DOHH2 (cell line): ENCODE measurements around the gene TSC22D4.
A peak's percentile ranks its signal among the peaks of the same experiment; 100 is the strongest.

Experiments
- H3F3A ChIP-seq: fragments of 200-600 bp; sonication (generic), shearing (Covaris generic); 2 replicates; pipeline ENCODE4 v1.6.0; 2016; ENCODE audit warnings: antibody characterized with exemption, mild to moderate bottlenecking; ENCODE audit not compliant: control insufficient read depth, insufficient read depth
- H3K27ac ChIP-seq: fragments of 200-600 bp; sonication (generic); 2 replicates; pipeline ENCODE4 v1.5.1; 2014; ENCODE audit warnings: low read depth, mild to moderate bottlenecking, low read length, moderate library complexity
- H3K27me3 ChIP-seq: fragments of 200-600 bp; sonication (generic); 2 replicates; pipeline ENCODE4 v1.6.1; 2014; ENCODE audit warnings: mild to moderate bottlenecking, low read length, mixed read lengths; ENCODE audit not compliant: control insufficient read depth
- H3K36me3 ChIP-seq: fragments of 200-600 bp; sonication (generic); 2 replicates; pipeline ENCODE4 v1.6.1; 2014; ENCODE audit warnings: mild to moderate bottlenecking, low read length, moderate library complexity, mixed read lengths; ENCODE audit not compliant: control insufficient read depth
- H3K4me1 ChIP-seq: fragments of 200-600 bp; sonication (generic); 2 replicates; pipeline ENCODE4 v1.6.1; 2014; ENCODE audit warnings: mild to moderate bottlenecking, low read length, mixed read lengths; ENCODE audit not compliant: control insufficient read depth
- H3K4me2 ChIP-seq: fragments of 200-600 bp; sonication (generic); 2 replicates; pipeline ENCODE4 v1.6.0; 2014; ENCODE audit warnings: mild to moderate bottlenecking, low read length, moderate library complexity
- H3K4me3 ChIP-seq: fragments of 200-600 bp; sonication (generic); 2 replicates; pipeline ENCODE4 v1.5.1; 2014; ENCODE audit warnings: mild to moderate bottlenecking, low read length, mixed read lengths
- H3K79me2 ChIP-seq: fragments of 200-600 bp; sonication (generic); 2 replicates; pipeline ENCODE4 v1.6.1; 2014; ENCODE audit warnings: mild to moderate bottlenecking, low read length, mixed read lengths; ENCODE audit not compliant: control insufficient read depth
- H3K9me2 ChIP-seq: fragments of 200-600 bp; sonication (generic); replicated peaks from 2 replicates; pipeline ENCODE4 v1.6.1; 2014; ENCODE audit warnings: mild to moderate bottlenecking, low read length, mixed read lengths; ENCODE audit not compliant: control insufficient read depth
- H3K9me3 ChIP-seq: fragments of 200-600 bp; sonication (generic); 2 replicates; pipeline ENCODE4 v1.6.1; 2014; ENCODE audit warnings: antibody characterized with exemption, low read length, mixed read lengths; ENCODE audit not compliant: control insufficient read depth, insufficient read depth
- H4K20me1 ChIP-seq: fragments of 200-600 bp; sonication (generic); 2 replicates; pipeline ENCODE4 v1.6.0; 2014; ENCODE audit warnings: low read depth, mild to moderate bottlenecking, antibody characterized with exemption, low read length, moderate library complexity; ENCODE audit not compliant: control insufficient read depth, insufficient read depth
- EZH2phosphoT487 ChIP-seq: fragments of 200-600 bp; sonication (generic); IDR thresholded peaks from 2 replicates; pipeline ENCODE4 v1.6.1; 2017; ENCODE audit warnings: borderline replicate concordance, mild to moderate bottlenecking, antibody characterized with exemption, low read length, moderate library complexity, mixed read lengths
- TF ChIP-seq, protein P1 (sequence below): fragments of 200-600 bp; sonication (generic); IDR thresholded peaks from one replicate; pipeline ENCODE4 v1.5.1; 2014; ENCODE audit warnings: antibody characterized with exemption, mild to moderate bottlenecking, low read depth, low read length; ENCODE audit not compliant: poor library complexity, severe bottlenecking

TSC22D4 gene

DNA sequence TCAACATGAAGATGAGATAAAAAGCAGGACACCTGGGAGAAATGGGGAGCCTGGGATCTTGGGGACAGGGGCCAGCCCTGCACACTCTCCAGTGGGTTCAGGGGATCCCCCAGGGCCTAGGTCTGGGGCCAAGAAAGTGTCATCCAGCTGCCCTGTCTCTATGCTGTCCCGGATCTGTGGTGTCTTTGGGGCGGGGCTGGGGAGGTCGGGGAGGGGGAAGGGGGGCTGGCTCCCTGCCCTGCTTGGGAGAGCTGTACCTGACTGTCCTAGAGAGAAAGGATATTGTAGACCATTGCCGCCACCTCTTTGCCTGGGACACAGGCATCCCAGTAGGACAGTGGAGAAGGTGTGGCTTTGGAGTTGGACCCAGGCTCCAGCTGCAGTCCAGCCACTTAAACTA, 8.0 kb downstream of the TSC22D4 start:
- H3K27ac ChIP-seq, result no peak overlapping the region
- H3K4me2 ChIP-seq, result no peak overlapping the region
- H3K9me2 ChIP-seq, result no peaks in the 10 kb centered on the region
- H3K4me1 ChIP-seq, result peaks cover 38% of the 10 kb centered on the region
- H3K9me3 ChIP-seq, result no peaks in the 10 kb centered on the region
- H3K36me3 ChIP-seq, result peaks cover 76% of the 10 kb centered on the region
- H4K20me1 ChIP-seq, result peaks cover 16% of the 10 kb centered on the region
- H3K27me3 ChIP-seq, result no peaks in the 10 kb centered on the region
- peaks cover 21% of the 10 kb centered on the region for H3K79me2 ChIP-seq
- TF ChIP-seq EZH2phosphoT487, result no peak
- TF ChIP-seq, protein P1, sequence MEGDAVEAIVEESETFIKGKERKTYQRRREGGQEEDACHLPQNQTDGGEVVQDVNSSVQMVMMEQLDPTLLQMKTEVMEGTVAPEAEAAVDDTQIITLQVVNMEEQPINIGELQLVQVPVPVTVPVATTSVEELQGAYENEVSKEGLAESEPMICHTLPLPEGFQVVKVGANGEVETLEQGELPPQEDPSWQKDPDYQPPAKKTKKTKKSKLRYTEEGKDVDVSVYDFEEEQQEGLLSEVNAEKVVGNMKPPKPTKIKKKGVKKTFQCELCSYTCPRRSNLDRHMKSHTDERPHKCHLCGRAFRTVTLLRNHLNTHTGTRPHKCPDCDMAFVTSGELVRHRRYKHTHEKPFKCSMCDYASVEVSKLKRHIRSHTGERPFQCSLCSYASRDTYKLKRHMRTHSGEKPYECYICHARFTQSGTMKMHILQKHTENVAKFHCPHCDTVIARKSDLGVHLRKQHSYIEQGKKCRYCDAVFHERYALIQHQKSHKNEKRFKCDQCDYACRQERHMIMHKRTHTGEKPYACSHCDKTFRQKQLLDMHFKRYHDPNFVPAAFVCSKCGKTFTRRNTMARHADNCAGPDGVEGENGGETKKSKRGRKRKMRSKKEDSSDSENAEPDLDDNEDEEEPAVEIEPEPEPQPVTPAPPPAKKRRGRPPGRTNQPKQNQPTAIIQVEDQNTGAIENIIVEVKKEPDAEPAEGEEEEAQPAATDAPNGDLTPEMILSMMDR, result no peak
- H3F3A ChIP-seq, result peaks cover 8% of the 10 kb centered on the region
- no peak overlapping the region for H3K4me3 ChIP-seq

DNA sequence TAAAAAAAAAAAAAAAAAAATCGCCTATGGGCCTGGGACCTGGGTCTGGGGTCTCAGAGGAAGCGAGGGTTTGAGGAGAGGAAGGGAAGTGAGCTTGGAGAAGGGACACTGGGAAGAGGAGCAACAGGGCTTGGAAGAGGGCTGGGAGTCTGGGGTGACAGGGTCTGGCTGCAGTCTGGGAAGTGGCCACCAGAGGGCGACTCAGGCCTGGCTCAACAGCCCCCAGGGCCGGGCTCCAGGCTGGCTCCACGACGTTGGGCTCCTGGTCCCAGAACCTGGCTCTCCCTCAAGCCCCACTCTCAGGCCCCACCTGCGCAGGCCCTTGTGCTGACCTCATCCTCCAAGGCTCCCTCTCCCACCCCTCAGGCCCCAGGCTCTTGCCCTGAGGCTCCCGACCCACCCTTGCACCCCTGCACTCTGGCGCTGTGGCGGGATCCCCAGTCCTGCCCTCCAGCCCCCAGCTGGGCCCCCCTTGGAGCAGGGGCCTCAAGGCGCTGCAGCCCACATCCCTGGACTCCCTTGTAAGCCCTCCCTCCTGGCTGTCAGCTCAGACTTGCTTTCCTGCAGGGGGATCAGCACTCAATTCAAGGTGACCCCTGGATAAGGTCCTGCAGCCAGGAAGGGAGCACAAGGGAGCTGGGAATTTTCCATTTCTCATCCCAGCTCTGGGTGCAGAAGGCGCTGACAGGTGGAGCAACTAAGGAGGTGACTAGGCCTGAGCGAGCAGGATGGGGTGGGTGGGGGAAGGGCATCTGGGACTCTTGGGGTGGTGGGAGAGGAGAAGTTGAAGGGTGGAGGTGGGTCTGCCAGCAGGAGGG, 9.6 kb downstream of the TSC22D4 start:
- Histone ChIP-seq H3K4me3 (no peak overlapping the region), H3K27me3 (no peaks in the 10 kb centered on the region), H3K79me2 (peaks cover 5% of the 10 kb centered on the region), H3K9me3 (no peaks in the 10 kb centered on the region), H3F3A (peaks cover 8% of the 10 kb centered on the region), H4K20me1 (peaks cover 5% of the 10 kb centered on the region; the same call in 1 of the 2 replicates), H3K9me2 (no peaks in the 10 kb centered on the region), H3K36me3 (peaks cover 63% of the 10 kb centered on the region), H3K27ac (no peak overlapping the region), H3K4me2 (no peak overlapping the region), H3K4me1 (peaks cover 22% of the 10 kb centered on the region)
- no peak for TF ChIP-seq EZH2phosphoT487
- TF ChIP-seq, protein P1, result peak; percentile 93

DNA sequence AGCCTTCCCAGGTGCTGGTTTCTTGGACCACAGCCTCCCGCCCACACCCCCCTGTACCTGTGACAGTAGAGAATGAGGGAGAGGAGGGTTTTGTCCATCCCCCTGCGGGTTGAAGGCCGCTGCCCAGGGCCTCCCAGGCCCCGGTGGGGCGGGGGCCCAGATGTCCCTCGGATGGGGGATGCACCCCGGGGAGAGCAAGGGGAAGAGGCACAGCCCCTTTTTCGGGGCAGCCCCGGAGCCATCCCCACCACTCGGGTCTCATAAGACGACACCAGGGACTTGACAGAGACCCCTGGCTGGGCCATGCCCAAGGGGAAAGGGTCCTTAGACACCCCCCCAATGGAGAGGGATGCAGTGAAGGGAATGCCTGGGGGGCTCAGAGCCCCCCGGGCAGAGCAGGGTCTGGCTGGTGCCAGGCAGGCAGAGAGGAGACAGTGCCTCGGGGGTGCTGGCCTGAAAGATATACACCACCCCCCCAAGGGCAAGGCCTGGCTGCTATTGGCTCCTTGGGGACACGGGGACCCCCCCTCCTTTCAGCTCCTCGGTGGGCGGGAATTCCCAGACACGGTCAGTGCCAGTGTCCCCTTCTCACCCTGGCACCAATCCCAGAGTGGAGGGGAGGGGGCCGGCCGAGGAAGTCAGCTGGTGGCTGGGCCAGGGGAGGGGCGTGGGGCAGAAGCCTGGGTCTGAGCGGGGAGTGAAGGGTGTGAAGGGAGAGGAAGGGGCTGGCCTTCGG, 11.2 kb downstream of the TSC22D4 start:
- Histone ChIP-seq H3K4me1 (peaks cover 7% of the 10 kb centered on the region), H4K20me1 (no peaks in the 10 kb centered on the region), H3K79me2 (no peaks in the 10 kb centered on the region; the same call in 1 of the 2 replicates), H3K27me3 (no peaks in the 10 kb centered on the region), H3F3A (peaks cover 8% of the 10 kb centered on the region), H3K36me3 (peaks cover 60% of the 10 kb centered on the region), H3K9me2 (no peaks in the 10 kb centered on the region), H3K4me2 (no peak overlapping the region), H3K4me3 (no peak overlapping the region), H3K27ac (no peak overlapping the region), H3K9me3 (no peaks in the 10 kb centered on the region)
- no peak for TF ChIP-seq EZH2phosphoT487
- TF ChIP-seq, protein P1, result no peak
